COLO668 (cell line): ENCODE measurements around the gene SCAP.

Experiments used
- DNase-seq: peaks from one replicate; lab custom pipeline; 2025; ENCODE audit not compliant: unreplicated experiment; lab: John Stamatoyannopoulos, UW

SCAP gene

DNA sequence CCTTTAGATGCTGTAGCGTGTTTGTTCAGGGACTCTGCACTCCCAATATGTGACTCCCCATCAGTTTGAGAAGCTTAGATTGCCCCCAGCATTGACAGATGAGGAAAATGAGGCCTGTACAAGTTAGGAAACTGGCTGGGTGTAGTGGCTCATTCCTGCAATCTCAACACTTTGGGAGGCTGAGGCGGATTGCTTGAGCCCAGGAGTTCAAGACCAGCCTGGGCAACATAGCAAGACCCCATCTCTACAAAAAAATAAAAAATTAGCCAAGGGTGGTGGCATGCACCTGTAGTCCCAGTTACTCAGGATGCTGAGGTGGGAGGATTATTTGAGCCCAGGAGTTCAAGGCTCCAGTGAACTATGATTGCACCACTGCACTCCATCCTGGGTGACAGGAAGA is 108.9 kb downstream of the SCAP start:
- DNase-seq = no peak

DNA sequence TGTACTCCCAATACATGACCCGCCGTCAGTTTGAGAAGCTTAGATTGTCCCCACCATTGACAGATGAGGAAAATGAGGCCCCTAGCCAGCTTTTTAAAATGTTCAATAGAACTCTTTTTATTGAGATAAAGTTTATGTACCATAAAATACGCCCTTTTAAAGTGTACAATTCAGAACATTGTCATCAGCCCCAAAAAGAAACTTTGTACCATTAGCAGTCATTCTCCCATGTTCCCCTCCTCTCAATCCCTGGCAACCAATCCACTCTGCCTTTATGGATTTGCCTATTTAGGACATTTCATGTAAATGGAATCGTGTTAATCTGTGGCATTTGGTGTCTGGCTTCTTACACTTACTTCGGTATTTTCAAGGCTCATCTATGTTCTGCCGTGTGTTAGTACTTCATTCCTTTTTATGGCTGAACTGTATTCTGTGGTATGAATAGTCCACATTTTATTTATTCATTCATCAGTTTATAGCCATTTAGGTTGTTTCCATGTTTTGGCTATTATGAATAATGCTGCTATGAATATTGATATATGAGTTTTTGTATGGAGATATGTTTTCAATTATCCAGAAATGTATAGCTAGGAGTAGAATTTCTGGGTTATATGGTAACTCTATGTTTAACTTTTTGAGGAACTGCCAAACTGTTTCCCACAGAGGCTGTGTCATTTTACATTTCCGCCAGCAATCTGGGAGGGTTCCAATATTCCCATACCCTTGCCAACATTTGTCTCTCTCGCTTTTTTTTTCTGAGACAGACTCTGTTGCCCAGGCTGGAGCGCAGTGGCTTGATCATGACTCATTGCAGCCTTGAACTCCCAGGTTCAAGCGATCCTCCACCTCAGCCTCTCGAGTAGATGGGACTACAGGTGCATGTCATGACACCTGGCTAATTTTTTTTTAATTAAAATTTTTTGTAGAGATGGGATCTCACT is 110.3 kb downstream of the SCAP start:
- no peak for DNase-seq
